ENCODE measurements around the gene CYP51A1. TPM values are rescaled to one million over a fixed set of nuclear protein-coding genes. Genes with fewer than 3 reads are reported as not detected.
A peak's percentile ranks its signal among the peaks of the same experiment; 100 is the strongest.
"Not testable (repeated sequence)": the region's sequence is repeated elsewhere in the genome, so short reads cannot be mapped to it uniquely, and the experiment has no call there.

The CYP51A1 gene
- total RNA-seq, 1 experiment from 2014 or later: 74.3 TPM

GRCh38 chr7:92131764-92132330 lies 2.4 kb downstream of the CYP51A1 start:
- DNase-seq (ENCODE audit: low spot score): no peak

DNA sequence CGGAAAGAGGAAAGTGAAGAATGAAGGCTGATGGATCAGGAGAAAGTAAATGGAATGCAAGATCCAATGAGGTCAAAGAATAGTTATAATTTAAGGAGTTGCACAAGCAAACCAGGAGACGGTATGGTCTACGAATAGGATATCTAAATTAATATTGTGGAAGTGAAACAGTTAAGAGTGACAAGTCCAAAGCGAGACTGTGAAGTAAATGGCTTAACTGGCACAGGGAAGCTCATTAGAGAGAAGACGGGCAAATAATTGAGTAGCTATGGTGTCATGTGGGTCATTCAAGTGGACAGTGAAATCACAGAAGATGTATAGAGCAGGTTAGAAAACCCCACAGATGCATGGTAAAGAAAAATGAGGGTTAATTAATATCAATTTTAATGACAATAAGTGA lies 3.2 kb downstream of the CYP51A1 start:
- no peak for DNase-seq (ENCODE audit: low spot score)

DNA sequence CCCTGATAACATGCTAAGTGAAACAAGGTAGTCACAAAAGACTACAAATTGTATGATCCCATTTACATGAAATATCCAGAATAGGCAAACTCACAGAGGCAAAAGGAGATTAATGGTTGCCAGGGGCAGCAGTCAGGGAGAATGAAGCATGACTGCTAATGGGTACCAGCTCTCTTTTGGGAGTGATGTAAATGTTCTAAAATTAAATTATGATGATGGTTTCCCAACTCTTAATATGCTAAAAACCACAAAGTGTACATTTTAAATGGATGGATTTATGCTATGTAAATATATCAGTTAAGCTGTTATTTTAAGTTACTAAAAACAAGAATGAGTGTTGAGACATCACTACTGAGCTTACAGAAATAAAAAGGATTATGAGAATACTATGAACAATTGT lies 12.6 kb downstream of the CYP51A1 start:
- DNase-seq (ENCODE audit: low spot score): no peak

DNA sequence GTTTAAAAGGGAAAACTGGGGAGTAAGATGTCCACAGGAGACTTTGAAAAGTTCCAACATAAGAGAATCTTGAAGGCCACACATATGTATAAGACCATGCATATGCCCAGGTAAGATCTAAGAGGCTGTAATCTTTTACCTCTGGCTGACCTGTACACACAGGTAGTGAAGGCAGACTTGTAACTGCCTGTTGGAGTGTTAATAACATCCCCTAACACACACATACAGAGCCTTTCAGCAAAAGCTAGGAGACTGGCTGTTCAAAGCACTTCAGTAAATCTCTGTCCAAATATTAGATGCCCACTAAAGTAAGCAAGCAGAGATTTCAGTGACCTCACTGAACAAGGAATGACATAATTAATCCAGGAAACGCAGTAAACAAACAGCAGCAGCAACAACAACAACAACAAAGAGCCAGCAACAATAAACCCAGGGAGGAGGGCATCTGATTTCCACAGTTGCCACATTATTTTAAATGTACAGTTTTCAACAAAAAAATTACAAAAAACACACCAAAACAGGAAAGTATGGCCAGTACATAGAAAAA lies 15.0 kb downstream of the CYP51A1 start:
- no peak for DNase-seq (ENCODE audit: low spot score)

DNA sequence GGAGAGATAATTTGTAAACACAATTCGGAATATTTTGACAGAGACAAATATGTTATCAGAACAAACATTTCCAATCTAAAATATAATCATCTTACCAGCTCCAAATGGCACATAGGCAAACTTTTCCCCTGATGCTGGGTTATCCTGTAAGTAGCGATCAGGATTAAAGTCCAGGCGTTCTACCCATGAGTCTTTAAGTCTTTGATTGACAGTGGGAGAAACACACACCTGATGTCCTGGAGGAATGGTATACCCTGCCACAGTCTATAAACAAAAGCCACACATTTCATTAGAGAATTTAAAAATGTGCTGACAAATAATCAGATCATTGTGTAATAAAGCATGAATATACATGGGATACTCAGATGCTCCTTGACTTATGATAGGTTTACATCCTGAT lies 17.3 kb downstream of the CYP51A1 start:
- DNase-seq (ENCODE audit: low spot score): no peak

- no peak for DNase-seq (ENCODE audit: low spot score)
Observed at GRCh38 chr7:92115821-92116220, 18.5 kb downstream of the CYP51A1 start.

GRCh38 chr7:92110857-92111256 lies 23.4 kb downstream of the CYP51A1 start:
- no peak for DNase-seq (ENCODE audit: low spot score)

DNA sequence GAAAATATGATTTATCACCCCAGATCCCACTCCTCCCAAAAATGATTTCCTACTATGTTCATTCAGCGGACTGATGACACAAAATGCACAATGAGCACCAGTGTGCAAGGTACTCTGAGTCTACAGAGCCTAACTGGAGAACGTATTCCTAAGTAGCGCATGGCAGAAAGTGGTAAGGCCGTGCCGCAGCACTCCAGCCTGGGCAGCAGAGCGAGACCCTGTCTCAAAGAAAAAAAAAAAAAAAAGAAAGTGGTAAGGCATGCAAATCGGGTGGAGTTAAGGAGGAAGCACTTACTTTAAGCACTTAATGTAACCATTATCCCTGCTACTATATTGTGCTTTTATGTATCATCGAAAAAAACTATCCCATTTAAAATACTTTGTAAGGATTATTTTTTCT lies 25.5 kb downstream of the CYP51A1 start:
- DNase-seq (ENCODE audit: low spot score): no peak

DNA sequence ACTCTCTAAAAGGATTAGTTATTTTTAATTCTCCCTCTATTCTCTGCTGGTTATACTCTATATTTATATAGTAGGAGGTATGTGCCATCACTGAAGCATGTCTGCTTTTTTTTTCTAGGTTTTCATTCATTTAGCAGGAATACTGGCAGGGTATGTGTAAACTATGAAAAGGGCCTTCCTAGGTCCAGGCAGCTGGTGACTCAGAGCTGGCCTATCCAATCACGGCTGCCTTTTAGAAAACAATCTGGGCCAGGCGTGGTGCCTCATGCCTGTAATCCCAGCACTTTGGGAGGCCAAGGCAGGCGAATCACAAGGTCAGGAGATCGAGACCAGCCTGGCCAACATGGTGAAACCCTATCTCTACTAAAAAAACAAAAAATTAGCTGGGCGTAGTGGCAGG lies 31.4 kb downstream of the CYP51A1 start:
- not testable (repeated sequence) for DNase-seq (ENCODE audit: low spot score)

DNA sequence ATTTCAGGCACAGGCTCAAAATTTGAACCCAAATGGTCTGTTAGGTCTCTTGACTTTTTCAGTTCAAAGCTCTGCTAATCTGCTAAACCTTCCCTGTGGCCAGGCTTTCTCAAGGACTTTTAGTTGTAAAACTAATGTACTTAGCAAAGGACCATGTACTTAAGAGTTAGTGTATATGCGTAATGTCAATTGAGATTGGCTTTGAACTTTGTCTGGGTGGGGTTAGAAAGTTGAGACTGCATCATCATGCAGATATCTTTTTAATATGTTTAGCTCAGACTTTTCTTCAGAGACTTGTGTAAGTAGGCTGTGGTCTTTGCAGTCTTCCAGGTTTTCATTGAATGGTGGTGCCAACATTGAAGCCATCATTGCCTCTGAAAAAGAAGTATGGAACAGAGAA lies 33.7 kb downstream of the CYP51A1 start:
- no peak for DNase-seq (ENCODE audit: low spot score)

DNA sequence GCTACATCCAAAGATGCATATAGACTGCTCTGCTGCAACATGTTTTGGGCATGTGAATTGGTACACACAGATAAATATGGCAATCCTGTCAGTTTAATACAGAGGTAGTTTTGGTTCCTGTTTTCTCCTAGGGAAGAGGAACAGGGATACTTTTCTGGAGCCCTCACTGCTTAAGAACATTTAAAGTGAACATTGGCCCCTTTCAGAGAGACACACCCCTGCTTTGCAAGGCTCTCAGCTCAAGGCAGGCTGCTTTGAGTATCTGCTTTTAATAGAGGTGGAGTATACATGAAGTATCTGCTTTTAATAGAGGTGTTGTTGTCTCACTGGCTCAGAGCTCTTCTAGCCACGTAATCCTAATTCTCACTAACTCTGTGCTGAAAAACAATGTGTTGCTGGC lies 38.9 kb downstream of the CYP51A1 start:
- no peak for DNase-seq (ENCODE audit: low spot score)

GRCh38 chr7:92092210-92092609 lies 42.1 kb downstream of the CYP51A1 start:
- DNase-seq (ENCODE audit: low spot score): no peak

DNA sequence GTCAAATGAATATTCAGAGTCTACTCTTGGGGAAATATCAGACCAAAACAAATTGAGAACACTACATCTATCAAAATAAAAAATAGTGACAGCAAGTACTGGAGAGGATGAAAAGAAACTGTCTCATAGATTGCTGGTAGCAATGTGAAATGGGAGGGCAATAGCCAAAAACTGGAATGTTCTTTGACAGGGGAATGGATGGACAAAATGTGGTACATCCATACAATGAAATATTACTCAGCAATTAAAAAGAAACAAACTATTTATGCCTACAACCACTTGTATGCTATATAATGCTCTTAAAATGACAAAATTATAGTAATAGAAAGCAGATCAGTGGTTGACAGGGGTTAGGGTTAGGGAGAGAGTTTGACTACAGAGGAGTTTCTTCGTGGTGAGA lies 46.0 kb downstream of the CYP51A1 start:
- DNase-seq (ENCODE audit: low spot score): no peak

GRCh38 chr7:92083922-92084321 lies 50.4 kb downstream of the CYP51A1 start:
- not testable (repeated sequence) for DNase-seq (ENCODE audit: low spot score)

- DNase-seq (ENCODE audit: low spot score): peak; percentile 57
Observed at GRCh38 chr7:92076509-92076908, 57.8 kb downstream of the CYP51A1 start.

- DNase-seq (ENCODE audit: low spot score): no peak
Observed at GRCh38 chr7:92075455-92076158, 58.7 kb downstream of the CYP51A1 start.

DNA sequence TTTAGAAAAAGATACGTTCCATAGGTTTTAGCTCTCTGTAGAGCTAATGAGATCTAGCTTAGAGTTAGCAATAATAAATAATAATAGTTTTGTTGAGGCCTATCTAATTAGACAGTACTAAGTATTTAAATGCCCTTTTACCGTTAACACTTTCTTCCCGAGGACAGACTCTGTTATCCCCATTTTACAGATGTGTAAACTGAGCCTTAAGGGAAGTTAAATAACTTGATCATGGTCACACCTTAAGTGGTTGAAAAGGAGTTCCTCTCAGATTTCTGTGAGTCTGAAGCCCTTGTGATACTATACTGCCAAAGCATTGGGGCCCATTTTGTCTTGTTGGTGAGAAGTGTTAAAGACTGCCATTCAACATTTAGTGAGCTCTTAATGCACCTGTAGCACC lies 61.6 kb downstream of the CYP51A1 start:
- DNase-seq (ENCODE audit: low spot score): no peak

GRCh38 chr7:92072121-92072520 lies 62.2 kb downstream of the CYP51A1 start:
- DNase-seq (ENCODE audit: low spot score): no peak

DNA sequence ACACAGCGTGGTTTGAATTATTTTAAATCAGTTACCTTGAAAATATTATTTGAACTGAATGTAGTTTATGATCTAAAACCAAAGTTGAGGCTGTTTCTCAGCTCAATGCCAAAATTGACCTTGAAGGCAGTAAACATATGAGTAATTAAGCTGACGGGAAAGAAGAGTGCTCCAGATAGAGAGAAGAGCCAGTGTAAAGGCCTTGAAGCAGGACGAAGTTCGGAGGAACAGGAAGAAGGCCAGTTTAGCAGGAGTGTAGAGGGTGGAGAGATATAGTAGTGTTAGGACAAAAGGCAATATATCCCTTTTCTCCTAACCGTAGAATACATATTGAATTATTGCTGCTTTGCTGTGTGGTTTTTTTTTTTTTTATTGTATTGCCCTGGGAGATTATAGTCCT lies 63.2 kb downstream of the CYP51A1 start:
- no peak for DNase-seq (ENCODE audit: low spot score)

DNA sequence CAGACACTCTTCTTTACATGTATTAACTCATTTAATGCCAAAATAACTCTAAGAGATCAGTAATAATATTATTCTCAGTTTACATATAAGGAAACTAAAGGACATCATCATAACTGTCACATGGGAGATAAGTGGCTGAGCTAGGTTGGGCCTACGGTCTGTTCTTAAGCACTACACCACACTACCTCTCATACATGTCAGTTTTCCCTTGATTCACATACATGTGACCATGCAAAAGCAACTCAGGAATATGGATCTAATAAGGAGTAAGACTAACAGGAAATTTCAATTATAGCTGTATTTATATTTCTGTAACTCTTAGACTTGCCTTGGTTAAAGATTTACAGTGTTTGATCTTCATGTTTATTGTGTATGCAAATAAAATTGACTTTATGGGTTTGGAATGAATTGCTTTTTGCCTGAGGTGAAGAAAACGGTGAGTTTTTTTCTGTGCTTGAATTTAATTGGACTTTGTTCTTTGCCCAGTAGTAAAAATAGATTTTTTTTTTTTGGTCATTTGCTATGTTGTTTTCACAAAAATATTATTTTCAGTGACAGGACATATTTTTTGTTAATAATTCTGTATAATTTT lies 69.7 kb downstream of the CYP51A1 start:
- DNase-seq (ENCODE audit: low spot score): peak; percentile 32

Measured in HT-29 (cell line).